ENCODE data around the gene KATNAL1. TPM values are rescaled to one million over a fixed set of nuclear protein-coding genes. Genes with fewer than 3 reads are reported as not detected.
A peak's percentile ranks its signal among the peaks of the same experiment; 100 is the strongest.

KATNAL1 gene
- total RNA-seq, 1 donor from 2014 or later = 7.5 TPM

- Mint-ChIP-seq H3K27me3 (no peaks in the 10 kb centered on the region), H3K36me3 (ENCODE audit: low read depth) (no peaks in the 10 kb centered on the region), H3K4me1 (peaks cover 29% of the 10 kb centered on the region), H3K27ac (no peak overlapping the region), H3K4me3 (no peak overlapping the region), H3K9me3 (no peaks in the 10 kb centered on the region)
- intact Hi-C loops (cut with micrococcal nuclease) = no loop called here
- DNase-seq = no peak
Observed at GRCh38 chr13:30172593-30173302, 134.6 kb downstream of the KATNAL1 start.

GRCh38 chr13:30170569-30170968 lies 136.8 kb downstream of the KATNAL1 start:
- Mint-ChIP-seq H3K27me3 (no peaks in the 10 kb centered on the region), H3K9me3 (no peaks in the 10 kb centered on the region), H3K4me1 (peaks cover 32% of the 10 kb centered on the region), H3K4me3 (no peak overlapping the region), H3K27ac (no peak overlapping the region), H3K36me3 (ENCODE audit: low read depth) (no peaks in the 10 kb centered on the region)
- DNase-seq = no peak
- intact Hi-C loops (cut with micrococcal nuclease) = no loop called here

GRCh38 chr13:30169442-30169841 lies 137.9 kb downstream of the KATNAL1 start:
- intact Hi-C loops (cut with micrococcal nuclease) = no loop called here
- DNase-seq = peak; percentile 68
- Mint-ChIP-seq H3K27ac (peak overlapping the region; percentile 35), H3K4me3 (no peak overlapping the region), H3K4me1 (peaks cover 32% of the 10 kb centered on the region), H3K27me3 (no peaks in the 10 kb centered on the region), H3K36me3 (ENCODE audit: low read depth) (no peaks in the 10 kb centered on the region), H3K9me3 (no peaks in the 10 kb centered on the region)

- DNase-seq = no peak
- Mint-ChIP-seq H3K27me3 (peaks cover 2% of the 10 kb centered on the region), H3K4me3 (no peak overlapping the region), H3K36me3 (ENCODE audit: low read depth) (no peaks in the 10 kb centered on the region), H3K9me3 (peaks cover 5% of the 10 kb centered on the region), H3K27ac (no peak overlapping the region), H3K4me1 (peaks cover 16% of the 10 kb centered on the region)
- intact Hi-C loops (cut with micrococcal nuclease) = no loop called here
Observed at GRCh38 chr13:30165796-30166195, 141.6 kb downstream of the KATNAL1 start.

DNA sequence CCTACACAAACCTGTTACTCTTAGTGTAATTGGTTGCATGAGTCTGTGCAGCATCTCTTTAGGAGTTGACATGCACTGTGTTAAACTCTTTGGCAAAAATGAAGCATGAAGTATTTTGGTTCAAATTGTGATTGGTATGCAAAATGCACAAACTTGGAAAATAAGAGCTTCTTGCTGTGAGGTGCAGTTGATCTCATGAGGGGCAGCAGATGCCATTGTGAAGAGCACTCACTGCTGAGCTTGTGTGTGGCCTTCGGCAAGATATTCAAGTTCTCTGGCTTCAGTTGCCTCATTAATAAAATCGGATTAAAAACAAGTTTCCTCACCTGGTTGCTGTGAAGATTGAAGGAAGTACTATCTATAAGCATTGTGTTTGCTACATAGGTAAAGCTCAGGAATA lies 142.3 kb downstream of the KATNAL1 start:
- no peaks in the 10 kb centered on the region for H3K36me3 Mint-ChIP-seq (ENCODE audit: low read depth)
- H3K27me3 Mint-ChIP-seq = peaks cover 2% of the 10 kb centered on the region
- DNase-seq = no peak
- intact Hi-C loops (cut with micrococcal nuclease) = no loop called here
- peaks cover 5% of the 10 kb centered on the region for H3K9me3 Mint-ChIP-seq
- H3K4me3 Mint-ChIP-seq = no peak overlapping the region
- H3K27ac Mint-ChIP-seq = no peak overlapping the region
- peaks cover 16% of the 10 kb centered on the region for H3K4me1 Mint-ChIP-seq

GRCh38 chr13:30164146-30164545 lies 143.2 kb downstream of the KATNAL1 start:
- intact Hi-C loops (cut with micrococcal nuclease) = no loop called here
- Mint-ChIP-seq H3K4me3 (no peak overlapping the region), H3K27ac (no peak overlapping the region), H3K27me3 (peaks cover 2% of the 10 kb centered on the region), H3K36me3 (ENCODE audit: low read depth) (no peaks in the 10 kb centered on the region), H3K9me3 (peaks cover 5% of the 10 kb centered on the region), H3K4me1 (peaks cover 17% of the 10 kb centered on the region)
- DNase-seq = no peak

- H3K9me3 Mint-ChIP-seq = peaks cover 5% of the 10 kb centered on the region
- intact Hi-C loops (cut with micrococcal nuclease) = no loop called here
- H3K27ac Mint-ChIP-seq = no peak overlapping the region
- no peaks in the 10 kb centered on the region for H3K36me3 Mint-ChIP-seq (ENCODE audit: low read depth)
- no peak overlapping the region for H3K4me3 Mint-ChIP-seq
- no peak for DNase-seq
- peaks cover 24% of the 10 kb centered on the region for H3K4me1 Mint-ChIP-seq
- H3K27me3 Mint-ChIP-seq = peaks cover 2% of the 10 kb centered on the region
Observed at GRCh38 chr13:30163441-30163840, 143.9 kb downstream of the KATNAL1 start.

DNA sequence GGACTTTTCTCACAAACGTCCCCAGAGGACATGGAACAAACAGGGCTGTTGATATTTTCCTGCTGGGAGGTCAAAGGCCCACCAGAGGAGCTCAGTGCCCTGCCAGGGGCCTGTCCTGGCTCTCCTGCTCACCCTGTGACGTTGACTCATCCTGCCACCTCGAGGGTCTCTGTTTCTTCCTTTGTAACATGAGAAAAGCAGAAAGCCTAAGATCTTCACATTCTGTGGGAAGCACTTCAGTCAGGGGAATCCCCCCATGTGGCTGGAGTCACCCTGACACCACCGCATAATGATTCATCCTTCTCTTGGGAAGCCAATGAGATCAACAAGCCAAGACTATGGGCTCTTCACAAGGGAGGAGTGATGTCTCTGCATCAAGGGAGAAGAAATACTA lies 147.9 kb downstream of the KATNAL1 start:
- no peaks in the 10 kb centered on the region for H3K36me3 Mint-ChIP-seq (ENCODE audit: low read depth)
- intact Hi-C loops (cut with micrococcal nuclease) = loop anchor here (1.0 to 5.0 kb wide), 6 partner anchors 13 to 585 kb away; no protein-coding TSS in a partner anchor
- peak overlapping the region; percentile 91 for H3K27ac Mint-ChIP-seq
- peaks cover 42% of the 10 kb centered on the region for H3K4me1 Mint-ChIP-seq
- H3K27me3 Mint-ChIP-seq = peaks cover 2% of the 10 kb centered on the region
- DNase-seq = peak; percentile 79
- H3K9me3 Mint-ChIP-seq = peaks cover 5% of the 10 kb centered on the region
- peak overlapping the region; percentile 77 for H3K4me3 Mint-ChIP-seq

DNA sequence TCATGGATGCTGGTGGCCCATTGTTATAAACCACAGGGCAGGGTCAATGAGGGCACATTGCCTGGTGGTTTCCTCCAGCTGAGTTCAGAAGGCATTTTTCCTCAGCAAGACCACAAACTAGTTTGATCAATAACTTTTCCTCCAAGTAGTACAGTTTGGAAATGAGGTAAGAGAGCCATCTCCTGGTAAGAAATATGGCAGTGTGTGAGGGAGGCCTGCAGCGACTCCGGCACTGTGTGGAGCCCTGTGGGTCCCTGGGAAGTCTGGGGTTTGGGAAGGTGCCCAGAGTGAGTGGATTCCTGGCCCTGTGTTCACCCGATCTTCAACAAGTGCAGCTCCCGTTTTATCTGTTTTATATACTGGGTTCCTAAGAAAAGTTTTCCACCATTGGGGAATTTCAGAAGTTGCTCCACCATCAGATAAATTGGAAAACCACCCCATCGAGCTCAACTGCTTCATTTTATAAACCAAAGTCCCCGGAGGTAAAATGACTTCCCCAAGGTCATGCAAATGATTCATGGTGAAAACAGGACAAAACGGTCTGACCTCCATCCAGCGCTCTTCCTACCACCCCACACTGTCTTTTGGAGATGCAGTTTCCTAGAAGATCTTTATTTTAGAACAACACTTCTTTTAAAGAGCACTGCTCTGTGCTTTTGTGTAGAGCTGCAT lies 148.4 kb downstream of the KATNAL1 start:
- Mint-ChIP-seq H3K27ac (peak overlapping the region; percentile 91), H3K27me3 (peaks cover 2% of the 10 kb centered on the region), H3K4me3 (peak overlapping the region; percentile 77), H3K36me3 (ENCODE audit: low read depth) (no peaks in the 10 kb centered on the region), H3K9me3 (peaks cover 5% of the 10 kb centered on the region), H3K4me1 (peaks cover 42% of the 10 kb centered on the region)
- intact Hi-C loops (cut with micrococcal nuclease) = loop anchor here (1.0 to 5.0 kb wide), 7 partner anchors 13 to 586 kb away; no protein-coding TSS in a partner anchor
- peak; percentile 75 for DNase-seq

GRCh38 chr13:30157616-30157993 lies 149.7 kb downstream of the KATNAL1 start:
- Mint-ChIP-seq H3K9me3 (peaks cover 2% of the 10 kb centered on the region), H3K36me3 (ENCODE audit: low read depth) (no peaks in the 10 kb centered on the region), H3K4me3 (no peak overlapping the region), H3K27ac (no peak overlapping the region), H3K27me3 (peaks cover under 1% of the 10 kb centered on the region), H3K4me1 (peaks cover 44% of the 10 kb centered on the region)
- intact Hi-C loops (cut with micrococcal nuclease) = loop anchor here (5.0 kb wide), 2 partner anchors 40 to 275 kb away; no protein-coding TSS in a partner anchor
- no peak for DNase-seq

- Mint-ChIP-seq H3K36me3 (ENCODE audit: low read depth) (no peaks in the 10 kb centered on the region), H3K4me1 (peaks cover 49% of the 10 kb centered on the region), H3K27me3 (no peaks in the 10 kb centered on the region), H3K9me3 (no peaks in the 10 kb centered on the region), H3K4me3 (no peak overlapping the region), H3K27ac (no peak overlapping the region)
- intact Hi-C loops (cut with micrococcal nuclease) = loop anchor here (5.0 kb wide), 2 partner anchors 40 to 275 kb away; no protein-coding TSS in a partner anchor
- DNase-seq = no peak
Observed at GRCh38 chr13:30156826-30157615, 150.3 kb downstream of the KATNAL1 start.

- no peak for DNase-seq
- no peaks in the 10 kb centered on the region for H3K9me3 Mint-ChIP-seq
- no peaks in the 10 kb centered on the region for H3K27me3 Mint-ChIP-seq
- no peaks in the 10 kb centered on the region for H3K36me3 Mint-ChIP-seq (ENCODE audit: low read depth)
- H3K4me1 Mint-ChIP-seq = peaks cover 56% of the 10 kb centered on the region
- H3K4me3 Mint-ChIP-seq = no peak overlapping the region
- intact Hi-C loops (cut with micrococcal nuclease) = loop anchor here (5.0 kb wide), 2 partner anchors 39 to 276 kb away; no protein-coding TSS in a partner anchor
- H3K27ac Mint-ChIP-seq = no peak overlapping the region
Observed at GRCh38 chr13:30156270-30156669, 151.1 kb downstream of the KATNAL1 start.

DNA sequence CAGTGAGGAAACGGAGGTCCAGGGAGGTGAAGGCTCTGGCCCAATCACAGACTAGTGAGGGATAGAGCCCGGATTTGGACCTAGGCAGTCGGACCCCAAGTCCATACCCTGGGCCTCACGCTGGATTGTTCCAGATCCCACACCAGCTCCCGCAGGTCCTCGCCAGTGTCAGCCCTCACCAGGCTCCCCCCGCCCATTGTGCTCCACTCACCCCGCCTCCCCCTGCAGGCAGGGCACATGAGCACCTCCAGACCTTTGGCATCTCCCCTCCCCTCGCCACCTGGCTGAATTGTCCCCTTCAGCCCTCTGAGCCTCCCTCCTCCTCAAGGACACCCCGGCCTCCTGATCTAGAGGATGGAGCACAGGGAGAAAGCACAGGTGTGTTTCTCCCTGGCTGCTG lies 152.4 kb downstream of the KATNAL1 start:
- no peaks in the 10 kb centered on the region for H3K27me3 Mint-ChIP-seq
- intact Hi-C loops (cut with micrococcal nuclease) = loop anchor here (5.0 kb wide), 2 partner anchors 38 to 277 kb away; no protein-coding TSS in a partner anchor
- H3K9me3 Mint-ChIP-seq = no peaks in the 10 kb centered on the region
- no peaks in the 10 kb centered on the region for H3K36me3 Mint-ChIP-seq (ENCODE audit: low read depth)
- H3K27ac Mint-ChIP-seq = no peak overlapping the region
- DNase-seq = no peak
- H3K4me1 Mint-ChIP-seq = peaks cover 63% of the 10 kb centered on the region
- no peak overlapping the region for H3K4me3 Mint-ChIP-seq

- no peak overlapping the region for H3K27ac Mint-ChIP-seq
- no peaks in the 10 kb centered on the region for H3K9me3 Mint-ChIP-seq
- no peak for DNase-seq
- peaks cover 63% of the 10 kb centered on the region for H3K4me1 Mint-ChIP-seq
- no peaks in the 10 kb centered on the region for H3K36me3 Mint-ChIP-seq (ENCODE audit: low read depth)
- H3K4me3 Mint-ChIP-seq = no peak overlapping the region
- intact Hi-C loops (cut with micrococcal nuclease) = no loop called here
- no peaks in the 10 kb centered on the region for H3K27me3 Mint-ChIP-seq
Observed at GRCh38 chr13:30154531-30154930, 152.8 kb downstream of the KATNAL1 start.
